ENCODE data around the gene ANKRD29.

ANKRD29 gene

DNA sequence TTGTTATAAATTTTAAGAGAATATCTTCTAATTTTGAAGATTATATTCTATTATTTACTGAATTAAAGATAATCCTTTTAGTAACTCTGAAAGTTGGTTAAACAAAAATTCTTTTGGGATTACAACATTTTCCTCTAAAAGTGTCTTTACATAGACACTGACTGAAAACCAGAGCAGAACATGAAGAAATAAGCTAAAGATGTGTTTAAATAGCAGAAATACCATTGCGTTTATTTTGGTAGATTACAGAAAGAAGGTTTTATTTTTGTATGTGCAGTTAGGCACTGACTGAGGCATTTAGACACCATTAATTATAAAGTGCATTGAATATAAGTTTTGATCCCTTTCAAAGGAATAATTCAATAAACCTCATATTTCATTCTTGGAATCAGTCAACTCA lies 62.9 kb downstream of the ANKRD29 start:
- no peaks in the 10 kb centered on the region for H3K4me1 ChIP-seq
- no peaks in the 10 kb centered on the region for H3K27me3 ChIP-seq
- no peak for DNase-seq
- H3K4me3 ChIP-seq = no peak overlapping the region
- TF ChIP-seq, protein P1, sequence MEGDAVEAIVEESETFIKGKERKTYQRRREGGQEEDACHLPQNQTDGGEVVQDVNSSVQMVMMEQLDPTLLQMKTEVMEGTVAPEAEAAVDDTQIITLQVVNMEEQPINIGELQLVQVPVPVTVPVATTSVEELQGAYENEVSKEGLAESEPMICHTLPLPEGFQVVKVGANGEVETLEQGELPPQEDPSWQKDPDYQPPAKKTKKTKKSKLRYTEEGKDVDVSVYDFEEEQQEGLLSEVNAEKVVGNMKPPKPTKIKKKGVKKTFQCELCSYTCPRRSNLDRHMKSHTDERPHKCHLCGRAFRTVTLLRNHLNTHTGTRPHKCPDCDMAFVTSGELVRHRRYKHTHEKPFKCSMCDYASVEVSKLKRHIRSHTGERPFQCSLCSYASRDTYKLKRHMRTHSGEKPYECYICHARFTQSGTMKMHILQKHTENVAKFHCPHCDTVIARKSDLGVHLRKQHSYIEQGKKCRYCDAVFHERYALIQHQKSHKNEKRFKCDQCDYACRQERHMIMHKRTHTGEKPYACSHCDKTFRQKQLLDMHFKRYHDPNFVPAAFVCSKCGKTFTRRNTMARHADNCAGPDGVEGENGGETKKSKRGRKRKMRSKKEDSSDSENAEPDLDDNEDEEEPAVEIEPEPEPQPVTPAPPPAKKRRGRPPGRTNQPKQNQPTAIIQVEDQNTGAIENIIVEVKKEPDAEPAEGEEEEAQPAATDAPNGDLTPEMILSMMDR (IDR thresholded peaks at IDR 0.05) = no peak
- intact Hi-C loops (cut with DNase I; ENCODE audit: low total_unique reads) = no loop called here
- H3K27ac ChIP-seq = no peak overlapping the region
- no peaks in the 10 kb centered on the region for H3K9me3 ChIP-seq
- no peaks in the 10 kb centered on the region for H3K36me3 ChIP-seq

DNA sequence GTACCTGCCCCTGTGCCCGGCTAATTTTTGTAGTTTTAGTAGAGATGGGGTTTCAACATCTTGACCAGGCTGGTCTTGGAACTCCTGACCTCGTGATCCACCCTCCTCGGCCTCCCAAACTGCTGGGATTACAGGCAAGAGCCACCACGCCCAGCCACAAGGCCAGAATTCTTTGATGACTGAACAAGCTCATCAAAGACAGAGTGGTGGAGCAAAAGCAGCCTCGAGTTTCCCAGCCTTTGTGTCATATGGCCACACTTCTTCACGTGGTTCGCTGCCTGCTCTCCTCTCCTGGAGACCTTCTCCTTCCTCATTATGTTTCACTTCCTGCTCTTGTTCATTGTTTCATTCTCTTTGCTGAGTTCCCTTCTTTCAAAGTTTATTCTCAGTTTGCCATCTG lies 66.5 kb downstream of the ANKRD29 start:
- peak in 1 of 2 donors; percentile 49 for DNase-seq
- no peaks in the 10 kb centered on the region for H3K36me3 ChIP-seq
- no peak overlapping the region for H3K27ac ChIP-seq
- H3K9me3 ChIP-seq = no peaks in the 10 kb centered on the region
- H3K4me1 ChIP-seq = no peaks in the 10 kb centered on the region
- H3K27me3 ChIP-seq = no peaks in the 10 kb centered on the region
- TF ChIP-seq, protein P1 (IDR thresholded peaks at IDR 0.05) = no peak
- intact Hi-C loops (cut with DNase I; ENCODE audit: low total_unique reads) = no loop called here
- H3K4me3 ChIP-seq = no peak overlapping the region

DNA sequence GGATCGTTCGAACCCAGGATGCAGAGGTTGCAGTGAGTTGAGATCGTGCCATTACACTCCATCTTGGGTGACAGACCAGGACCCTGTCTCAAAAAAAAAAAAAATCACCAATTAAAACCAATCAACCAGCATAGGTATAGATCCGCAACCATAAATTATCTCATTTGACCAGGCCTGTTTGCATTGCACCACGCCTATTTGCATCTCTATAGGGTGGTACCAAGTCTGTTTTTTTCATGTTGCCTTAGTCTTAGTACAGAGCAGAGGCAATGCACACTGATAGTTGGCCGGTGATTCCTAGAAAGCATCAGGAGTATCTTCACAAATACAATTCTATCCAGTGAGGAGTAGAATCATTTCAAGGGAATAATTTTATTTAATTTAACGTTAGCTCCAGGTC lies 67.1 kb downstream of the ANKRD29 start:
- H3K36me3 ChIP-seq = no peaks in the 10 kb centered on the region
- no peak overlapping the region for H3K27ac ChIP-seq
- intact Hi-C loops (cut with DNase I; ENCODE audit: low total_unique reads) = no loop called here
- TF ChIP-seq, protein P1 (IDR thresholded peaks at IDR 0.05) = no peak
- no peak overlapping the region for H3K4me3 ChIP-seq
- no peaks in the 10 kb centered on the region for H3K4me1 ChIP-seq
- no peak for DNase-seq
- no peaks in the 10 kb centered on the region for H3K9me3 ChIP-seq
- H3K27me3 ChIP-seq = no peaks in the 10 kb centered on the region

DNA sequence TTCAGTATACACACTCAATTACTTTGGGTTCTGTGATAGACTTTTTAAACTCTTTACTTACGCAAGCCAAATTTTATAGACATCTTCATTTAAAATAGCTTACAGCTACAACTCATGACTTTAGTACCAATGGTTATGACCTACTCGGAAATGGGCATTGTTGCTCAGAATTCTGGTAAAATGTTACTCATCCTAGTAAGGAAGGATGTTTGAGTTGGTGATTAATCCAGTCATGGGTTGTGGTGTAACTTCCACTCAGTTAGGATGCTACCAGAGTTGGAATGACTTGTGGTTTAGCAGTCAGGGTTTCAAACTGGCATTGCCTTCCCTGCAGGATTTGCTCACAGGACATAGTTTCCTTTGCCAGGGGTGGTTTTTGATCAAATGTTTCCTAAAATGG lies 69.0 kb downstream of the ANKRD29 start:
- intact Hi-C loops (cut with DNase I; ENCODE audit: low total_unique reads) = no loop called here
- Histone ChIP-seq H3K9me3 (no peaks in the 10 kb centered on the region), H3K27ac (no peak overlapping the region), H3K4me1 (no peaks in the 10 kb centered on the region), H3K4me3 (no peak overlapping the region), H3K27me3 (no peaks in the 10 kb centered on the region), H3K36me3 (no peaks in the 10 kb centered on the region)
- no peak for DNase-seq
- TF ChIP-seq, protein P1 (IDR thresholded peaks at IDR 0.05) = no peak

DNA sequence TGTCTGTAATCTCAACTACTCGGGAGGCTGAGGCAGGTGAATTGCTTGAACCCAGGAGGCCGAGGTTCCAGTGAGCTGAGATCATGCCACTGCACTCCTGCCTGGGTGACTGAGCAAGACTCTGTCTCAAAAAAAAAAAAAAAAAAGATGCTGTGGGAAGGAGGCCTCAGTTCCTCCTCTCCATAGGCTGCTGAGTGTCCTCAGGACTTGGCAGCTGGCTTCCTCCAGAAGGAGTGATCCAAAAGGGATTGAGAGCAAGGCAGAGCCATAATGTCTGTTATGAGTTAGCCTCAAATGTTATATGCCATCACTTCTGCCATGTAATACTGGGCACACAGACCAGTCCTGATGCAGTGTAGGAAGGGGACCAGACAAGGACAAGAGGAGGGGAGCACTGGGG lies 69.8 kb downstream of the ANKRD29 start:
- Histone ChIP-seq H3K27me3 (no peaks in the 10 kb centered on the region), H3K9me3 (no peaks in the 10 kb centered on the region), H3K4me1 (no peaks in the 10 kb centered on the region), H3K27ac (no peak overlapping the region), H3K36me3 (no peaks in the 10 kb centered on the region), H3K4me3 (no peak overlapping the region)
- TF ChIP-seq, protein P1 (IDR thresholded peaks at IDR 0.05) = no peak
- no peak for DNase-seq
- intact Hi-C loops (cut with DNase I; ENCODE audit: low total_unique reads) = no loop called here

DNA sequence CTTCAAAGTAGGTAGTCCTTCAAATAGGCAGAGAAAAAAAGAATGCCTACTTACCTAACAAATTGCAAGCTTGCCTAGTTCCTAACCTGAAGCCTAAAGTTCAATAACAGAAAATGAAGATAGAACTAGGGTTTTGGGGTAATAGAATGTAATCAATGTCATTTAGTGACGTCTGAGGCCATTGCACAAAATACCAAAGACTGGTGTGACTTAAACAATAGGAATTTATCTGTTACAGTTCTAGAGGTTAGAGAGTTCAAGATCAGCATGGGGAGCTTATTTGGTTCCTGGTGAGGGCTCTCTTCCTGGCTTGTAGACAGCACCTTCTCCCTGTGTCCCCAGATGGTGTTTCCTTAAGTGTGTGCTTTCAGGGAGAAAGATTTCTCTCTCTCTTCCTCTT lies 71.7 kb downstream of the ANKRD29 start:
- TF ChIP-seq, protein P1 (IDR thresholded peaks at IDR 0.05) = no peak
- H3K9me3 ChIP-seq = no peaks in the 10 kb centered on the region
- no peak overlapping the region for H3K4me3 ChIP-seq
- no peaks in the 10 kb centered on the region for H3K36me3 ChIP-seq
- no peaks in the 10 kb centered on the region for H3K27me3 ChIP-seq
- peaks cover 0 to 5% (median 4%) of the 10 kb centered on the region in 4 donors for H3K4me1 ChIP-seq
- H3K27ac ChIP-seq = no peak overlapping the region
- no peak for DNase-seq
- intact Hi-C loops (cut with DNase I; ENCODE audit: low total_unique reads) = no loop called here

Measured in tibial artery (tissue), 4 donors.